ENCODE measurements around the gene PLAGL1.
"Not testable (repeated sequence)": the region's sequence is repeated elsewhere in the genome, so short reads cannot be mapped to it uniquely, and the experiment has no call there.

The PLAGL1 gene

GRCh38 chr6:143940011-143940597, 68.0 kb downstream of the PLAGL1 start:
- peak in 1 of 2 donors; percentile 25 for DNase-seq (ENCODE audit: extremely low read depth in 1 of 2, low read depth in 1 of 2)

GRCh38 chr6:143939364-143939763, 68.7 kb downstream of the PLAGL1 start:
- no peak for DNase-seq (ENCODE audit: extremely low read depth in 1 of 2, low read depth in 1 of 2)

- DNase-seq (ENCODE audit: extremely low read depth in 1 of 2, low read depth in 1 of 2): no peak
These were observed 70.4 kb downstream of the PLAGL1 start for GRCh38 chr6:143937668-143937970.

- DNase-seq (ENCODE audit: extremely low read depth in 1 of 2, low read depth in 1 of 2): no peak
These were observed 71.0 kb downstream of the PLAGL1 start for GRCh38 chr6:143936778-143937667.

GRCh38 chr6:143936347-143936746, 71.7 kb downstream of the PLAGL1 start:
- DNase-seq (ENCODE audit: extremely low read depth in 1 of 2, low read depth in 1 of 2): no peak

- no peak for DNase-seq (ENCODE audit: extremely low read depth in 1 of 2, low read depth in 1 of 2)
These were observed 73.2 kb downstream of the PLAGL1 start for GRCh38 chr6:143934867-143935266.

- DNase-seq (ENCODE audit: extremely low read depth in 1 of 2, low read depth in 1 of 2): no peak
These were observed 73.7 kb downstream of the PLAGL1 start for GRCh38 chr6:143934331-143934730.

- no peak for DNase-seq (ENCODE audit: extremely low read depth in 1 of 2, low read depth in 1 of 2)
These were observed 78.1 kb downstream of the PLAGL1 start for GRCh38 chr6:143929975-143930374.

GRCh38 chr6:143928853-143929252, 79.2 kb downstream of the PLAGL1 start:
- DNase-seq (ENCODE audit: extremely low read depth in 1 of 2, low read depth in 1 of 2): no peak

GRCh38 chr6:143917026-143917425, 91.0 kb downstream of the PLAGL1 start:
- not testable (repeated sequence) for DNase-seq (ENCODE audit: extremely low read depth in 1 of 2, low read depth in 1 of 2)

- no peak for DNase-seq (ENCODE audit: extremely low read depth in 1 of 2, low read depth in 1 of 2)
These were observed 95.4 kb downstream of the PLAGL1 start for GRCh38 chr6:143912671-143913070.

GRCh38 chr6:143911028-143911427, 97.0 kb downstream of the PLAGL1 start:
- no peak for DNase-seq (ENCODE audit: extremely low read depth in 1 of 2, low read depth in 1 of 2)

GRCh38 chr6:143902827-143903226, 105.2 kb downstream of the PLAGL1 start:
- no peak for DNase-seq (ENCODE audit: extremely low read depth in 1 of 2, low read depth in 1 of 2)

GRCh38 chr6:143901885-143902750, 105.9 kb downstream of the PLAGL1 start:
- DNase-seq (ENCODE audit: extremely low read depth in 1 of 2, low read depth in 1 of 2): no peak

GRCh38 chr6:143900358-143900757, 107.7 kb downstream of the PLAGL1 start:
- DNase-seq (ENCODE audit: extremely low read depth in 1 of 2, low read depth in 1 of 2): no peak

GRCh38 chr6:143896126-143896860, 111.8 kb downstream of the PLAGL1 start:
- DNase-seq (ENCODE audit: extremely low read depth in 1 of 2, low read depth in 1 of 2): no peak

GRCh38 chr6:143894655-143895054, 113.4 kb downstream of the PLAGL1 start:
- no peak for DNase-seq (ENCODE audit: extremely low read depth in 1 of 2, low read depth in 1 of 2)
